NCI-H2227 (cell line): ENCODE results near the gene WDTC1.
"Not testable (repeated sequence)": the region's sequence is repeated elsewhere in the genome, so short reads cannot be mapped to it uniquely, and the experiment has no call there.

Source experiments
- DNase-seq: peaks from one replicate; lab custom pipeline; 2025; ENCODE audit not compliant: unreplicated experiment; lab: John Stamatoyannopoulos, UW

The WDTC1 gene

DNA sequence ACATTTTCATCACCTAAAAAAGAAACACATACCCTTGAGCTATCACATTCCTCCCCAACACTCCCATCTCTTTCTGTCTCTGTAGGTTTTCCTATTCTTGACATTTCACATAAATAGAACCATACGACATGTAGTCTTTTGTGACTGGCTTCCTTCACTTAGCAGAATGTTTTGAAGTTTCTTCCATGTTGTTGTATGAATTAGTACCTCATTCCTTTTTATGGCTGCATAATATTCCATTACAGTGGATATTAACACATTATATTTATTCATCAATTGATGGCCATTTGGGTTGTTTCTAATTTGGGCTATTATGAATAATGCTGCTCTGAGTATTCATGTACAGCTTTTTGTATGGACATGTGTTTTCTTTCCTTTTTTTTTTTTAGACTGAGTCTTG lies 11.8 kb downstream of the WDTC1 start:
- DNase-seq, result no peak

DNA sequence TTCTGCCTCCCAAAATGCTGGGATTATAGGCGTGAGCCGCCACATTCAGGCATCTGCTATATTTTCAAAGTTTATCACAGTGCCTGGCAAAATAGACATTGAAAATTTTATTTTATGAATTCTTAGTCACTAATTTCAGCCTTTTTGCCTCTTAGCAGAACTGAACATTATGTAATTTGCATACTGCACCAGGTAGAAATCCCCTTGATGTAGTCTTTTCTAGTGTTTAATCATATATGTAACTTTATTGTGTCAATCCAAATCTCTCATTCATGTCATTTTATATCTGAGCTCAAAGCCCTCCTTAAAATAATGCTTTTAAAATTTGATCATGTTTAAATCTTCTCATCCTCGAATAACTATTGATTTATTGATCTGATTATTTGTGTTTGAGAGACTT lies 19.2 kb downstream of the WDTC1 start:
- no peak for DNase-seq

DNA sequence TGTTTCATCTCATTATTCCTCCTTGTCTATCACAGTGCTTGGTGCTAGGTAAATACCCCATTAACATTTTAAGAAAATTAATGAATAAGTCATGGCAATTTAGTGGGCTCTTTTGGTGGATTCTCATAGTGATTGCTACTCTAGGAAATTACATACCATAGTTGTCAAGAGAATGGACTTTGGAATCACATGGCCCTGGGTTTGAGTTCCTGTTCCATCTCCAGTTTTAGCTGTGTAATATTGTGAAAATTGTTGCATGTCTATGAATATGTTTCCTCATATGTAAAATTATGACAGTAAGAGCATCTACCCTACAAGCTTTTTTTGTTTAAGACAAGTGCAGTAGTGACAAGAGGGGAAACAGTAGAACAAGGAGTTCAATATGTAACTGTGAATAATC lies 20.7 kb downstream of the WDTC1 start:
- no peak for DNase-seq

DNA sequence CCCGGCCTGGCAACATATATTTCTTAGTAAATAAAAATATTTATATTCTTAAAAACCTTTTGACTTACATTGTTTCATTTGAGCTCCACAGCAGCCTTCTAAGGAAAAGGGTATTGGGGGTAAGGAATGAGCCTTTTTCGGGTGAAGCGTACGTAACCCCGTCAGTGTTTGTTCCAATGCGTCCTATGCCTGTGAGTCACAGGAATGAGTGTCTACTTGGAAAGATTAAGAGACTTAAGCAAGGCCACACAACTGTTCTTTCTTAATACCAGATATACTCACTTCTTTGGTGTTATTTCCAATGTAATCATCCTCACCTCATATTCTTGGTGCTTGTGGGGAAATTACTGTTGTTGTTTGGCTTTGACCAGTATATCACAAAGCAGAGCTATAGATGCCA lies 22.7 kb downstream of the WDTC1 start:
- DNase-seq, result no peak

DNA sequence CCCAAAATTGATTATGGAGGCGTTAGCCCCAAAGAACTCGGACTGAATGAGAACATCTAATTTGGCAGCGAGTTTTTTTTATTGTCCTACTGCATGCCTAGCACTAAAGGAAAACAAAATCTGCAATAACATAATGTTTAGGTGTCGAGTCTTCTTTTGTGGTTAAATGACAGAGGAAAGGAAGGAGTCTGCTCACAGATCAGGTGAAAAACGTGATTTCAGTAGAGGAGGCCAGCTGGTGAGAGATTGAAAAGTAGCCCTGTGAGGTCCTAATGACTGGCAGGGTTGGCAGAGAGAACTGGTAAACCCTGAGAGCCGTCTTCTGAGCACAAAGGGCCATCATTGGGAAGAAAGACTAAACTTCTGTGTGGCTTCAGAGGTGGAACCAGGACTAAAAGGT lies 24.2 kb downstream of the WDTC1 start:
- DNase-seq, result no peak

DNA sequence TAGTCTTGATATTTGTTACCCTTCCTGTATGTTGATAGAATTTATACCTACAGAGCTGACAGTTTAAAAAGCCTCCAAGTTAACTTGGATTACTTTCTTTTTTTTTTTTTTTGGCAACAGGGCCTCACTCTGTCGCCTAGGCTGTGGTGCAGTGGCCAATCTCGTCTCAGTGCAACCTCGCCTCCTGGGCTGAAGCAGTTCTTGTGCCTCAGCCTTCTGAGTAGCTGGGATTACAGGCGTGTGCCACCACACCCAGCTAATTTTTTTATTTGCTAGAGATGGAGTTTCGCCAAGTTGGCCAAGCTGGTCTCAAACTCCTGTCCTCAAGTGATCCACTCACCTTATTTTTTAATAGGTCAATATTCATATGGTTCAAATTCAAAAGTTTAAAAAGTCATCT lies 32.7 kb downstream of the WDTC1 start:
- no peak for DNase-seq

DNA sequence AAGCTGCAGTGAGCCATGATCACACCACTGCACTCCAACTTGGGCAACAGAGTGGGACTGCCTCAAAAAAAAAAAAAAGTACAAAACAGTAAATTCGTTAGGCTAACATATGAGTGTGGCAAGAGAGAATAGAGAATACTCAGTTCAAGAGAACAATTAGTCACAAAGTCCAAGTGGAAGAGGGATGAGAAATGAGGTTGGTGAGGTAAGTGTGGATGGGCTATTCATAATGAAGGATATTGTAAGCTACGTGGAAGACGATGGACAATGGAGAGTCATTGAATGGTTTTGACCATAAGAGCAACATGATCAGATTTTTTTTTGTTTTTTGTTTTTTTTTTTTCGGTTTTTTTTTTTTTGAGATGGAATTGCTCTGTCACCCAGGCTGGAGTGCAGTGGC lies 34.8 kb downstream of the WDTC1 start:
- no peak for DNase-seq

DNA sequence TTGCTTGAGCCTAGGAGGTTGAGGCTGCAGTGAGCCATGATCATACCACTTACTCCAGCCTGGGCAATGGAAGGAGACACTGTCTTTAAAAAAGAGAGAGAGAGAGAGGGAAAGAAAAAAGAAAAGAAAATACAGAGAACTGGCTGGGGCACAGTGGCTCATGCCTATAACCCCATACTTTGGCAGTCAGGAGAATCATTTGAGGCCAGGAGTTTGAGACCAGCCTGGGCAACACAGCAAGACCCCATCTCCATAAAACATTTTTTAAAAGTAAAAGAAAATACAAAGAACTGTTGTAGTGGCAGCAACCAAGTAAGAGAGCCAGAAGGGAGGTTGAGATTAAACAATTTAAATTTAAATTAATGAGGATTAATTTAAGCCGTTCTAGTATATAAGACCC lies 39.8 kb downstream of the WDTC1 start:
- DNase-seq, result no peak

DNA sequence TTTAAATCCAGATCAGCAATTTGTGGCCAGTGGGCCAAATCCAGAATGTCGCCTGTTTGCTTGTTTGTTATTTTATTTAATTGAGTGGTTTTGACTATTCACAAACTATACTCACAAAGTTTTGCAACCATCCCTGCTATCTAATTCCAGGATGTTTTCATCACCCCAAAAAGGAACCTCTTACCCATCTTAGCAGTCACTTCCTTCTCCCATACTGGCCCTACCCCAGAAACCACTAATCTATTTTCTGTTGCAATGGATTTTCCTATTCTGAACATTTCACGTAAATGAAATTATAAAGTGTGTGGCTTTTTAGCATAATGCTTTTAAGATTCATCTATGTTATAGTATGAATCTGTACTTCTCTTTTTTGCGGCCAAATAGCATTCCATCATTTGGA lies 41.3 kb downstream of the WDTC1 start:
- no peak for DNase-seq

DNA sequence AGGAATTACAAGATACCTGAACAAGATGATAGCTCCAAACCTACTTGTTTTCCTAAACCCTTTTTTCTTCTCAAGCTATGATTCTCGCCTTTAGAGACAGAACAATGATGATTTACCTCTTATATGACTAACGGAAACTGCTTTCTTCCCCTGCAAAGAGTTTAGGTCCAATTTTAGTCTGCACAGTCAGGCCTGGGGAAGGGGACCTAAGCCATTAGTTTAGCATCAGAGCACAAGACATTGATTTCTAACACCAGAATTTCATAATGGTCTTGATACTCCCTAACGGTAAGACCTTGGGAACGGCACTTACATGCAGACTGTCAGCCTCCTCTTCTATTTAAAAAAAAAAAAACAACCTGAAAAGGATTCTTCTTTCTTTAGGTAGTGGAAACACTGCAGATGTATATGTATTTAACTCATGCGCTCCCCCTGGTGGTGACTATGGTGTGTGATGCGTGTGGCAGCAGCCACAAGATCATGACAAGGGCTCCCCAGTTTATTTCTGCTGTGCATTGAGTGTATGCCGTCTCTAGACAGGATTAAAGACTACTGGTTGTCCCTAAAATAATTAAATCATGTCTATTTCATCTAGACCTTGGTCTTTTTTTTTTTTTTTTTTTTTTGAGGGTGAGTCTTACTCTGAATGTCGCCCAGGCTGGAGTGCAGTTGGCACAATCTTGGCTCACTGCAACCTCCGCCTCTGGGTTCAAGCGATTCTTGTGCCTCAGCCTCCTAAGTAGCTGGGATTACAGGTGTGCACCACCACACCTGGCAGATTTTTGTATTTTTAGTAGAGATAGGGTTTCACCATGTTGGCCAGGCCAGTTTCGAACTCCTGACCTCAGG lies 50.2 kb downstream of the WDTC1 start:
- peak; percentile 89 for DNase-seq

DNA sequence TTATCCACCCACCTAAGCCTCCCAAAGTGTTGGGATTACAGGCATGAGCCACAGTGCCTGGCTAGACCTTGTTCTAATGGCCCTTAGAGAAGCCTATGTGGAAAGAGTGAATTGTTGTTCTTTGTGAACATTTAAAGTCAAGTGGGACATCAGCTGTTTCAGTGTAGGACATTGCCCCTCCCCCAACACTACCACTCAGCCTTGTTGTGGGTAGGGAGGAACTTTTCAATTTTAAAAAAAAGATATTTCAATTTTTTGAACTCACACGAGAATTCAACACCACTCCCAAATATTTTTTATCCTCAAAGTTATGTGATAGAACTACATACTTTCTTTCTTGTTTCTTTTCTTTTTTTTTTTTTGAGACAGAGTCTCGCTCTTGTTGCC lies 50.8 kb downstream of the WDTC1 start:
- no peak for DNase-seq

DNA sequence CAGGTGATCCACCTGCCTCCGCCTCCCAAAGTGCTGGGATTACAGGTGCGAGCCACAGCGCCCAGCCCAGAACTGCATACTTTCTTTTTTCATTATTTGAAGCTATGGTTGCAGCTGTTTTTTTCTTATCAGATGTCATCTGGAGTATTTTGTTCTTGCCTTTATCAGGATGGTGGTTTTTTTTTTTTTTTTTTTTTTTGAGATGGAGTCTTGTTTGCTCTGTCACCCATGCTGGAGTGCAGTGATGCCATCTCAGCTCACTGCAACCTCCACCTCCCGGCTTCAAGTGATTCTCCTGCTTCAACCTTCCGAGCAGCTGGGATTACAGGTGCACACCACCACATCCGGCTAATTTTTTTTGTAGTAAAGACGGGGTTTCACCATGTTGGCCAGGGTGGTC lies 51.4 kb downstream of the WDTC1 start:
- DNase-seq, result not testable (repeated sequence)

DNA sequence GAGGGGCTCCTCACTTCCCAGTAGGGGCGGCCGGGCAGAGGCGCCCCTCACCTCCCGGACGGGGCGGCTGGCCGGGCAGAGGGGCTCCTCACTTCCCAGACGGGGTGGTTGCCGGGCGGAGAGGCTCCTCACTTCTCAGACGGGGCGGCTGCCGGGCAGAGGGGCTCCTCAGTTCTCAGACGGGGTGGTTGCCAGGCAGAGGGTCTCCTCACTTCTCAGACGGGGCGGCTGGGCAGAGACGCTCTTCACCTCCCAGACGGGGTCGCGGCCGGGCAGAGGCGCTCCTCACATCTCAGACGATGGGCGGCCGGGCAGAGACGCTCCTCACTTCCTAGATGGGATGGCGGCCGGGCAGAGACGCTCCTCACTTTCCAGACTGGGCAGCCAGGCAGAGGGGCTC lies 54.7 kb downstream of the WDTC1 start:
- not testable (repeated sequence) for DNase-seq

DNA sequence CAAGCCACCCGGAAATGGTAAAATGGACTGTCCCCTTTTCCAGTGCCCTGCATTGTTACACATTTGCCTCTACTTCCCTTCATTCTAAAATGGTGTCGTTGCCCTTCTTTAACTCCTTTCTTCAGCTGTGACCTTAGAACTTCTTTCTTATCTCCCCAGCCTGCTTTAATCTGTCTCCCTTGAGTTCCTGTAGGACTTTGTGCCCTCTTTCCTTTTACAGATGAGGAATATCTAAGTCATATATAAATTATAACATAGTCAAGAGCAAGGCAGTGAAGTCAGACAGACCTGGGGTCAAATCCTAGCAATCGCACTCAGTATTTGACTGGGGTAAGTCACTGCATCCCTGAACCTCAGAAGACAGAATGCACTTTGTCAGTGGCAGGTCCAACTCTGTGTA lies 56.1 kb downstream of the WDTC1 start:
- DNase-seq, result no peak

DNA sequence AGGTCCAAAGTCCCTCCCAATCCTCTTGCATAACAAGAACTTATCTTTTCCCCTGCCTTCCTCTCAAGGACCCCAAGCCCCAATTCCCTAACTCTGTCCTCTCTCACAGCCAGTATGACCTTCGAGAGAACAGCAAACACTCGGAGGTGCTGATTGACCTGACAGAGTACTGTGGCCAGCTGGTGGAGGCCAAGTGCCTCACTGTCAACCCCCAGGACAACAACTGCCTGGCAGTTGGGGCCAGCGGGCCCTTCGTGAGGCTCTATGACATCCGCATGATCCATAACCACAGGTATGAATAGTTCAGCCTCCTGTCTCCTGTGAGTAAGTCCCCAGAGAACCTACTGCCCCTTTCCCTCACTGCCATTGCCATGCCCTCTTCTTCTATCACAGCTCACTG lies 57.7 kb downstream of the WDTC1 start:
- no peak for DNase-seq

DNA sequence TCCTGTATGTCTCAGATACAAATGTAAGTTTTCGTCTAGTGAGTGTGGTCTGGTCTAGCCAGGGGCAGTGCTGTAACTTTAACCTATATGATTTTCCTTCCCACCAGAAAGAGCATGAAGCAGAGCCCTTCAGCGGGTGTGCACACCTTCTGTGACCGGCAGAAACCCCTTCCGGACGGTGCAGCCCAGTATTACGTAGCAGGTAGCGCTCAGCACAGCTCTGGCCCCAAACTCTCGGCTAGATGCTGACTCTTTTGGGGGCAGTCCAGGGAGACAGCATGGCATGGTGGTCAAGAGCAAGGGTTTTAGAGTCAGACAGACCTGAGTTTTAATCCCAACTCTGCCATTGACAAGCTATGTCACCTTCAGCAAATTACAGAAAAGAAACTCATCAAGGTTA lies 59.5 kb downstream of the WDTC1 start:
- no peak for DNase-seq

DNA sequence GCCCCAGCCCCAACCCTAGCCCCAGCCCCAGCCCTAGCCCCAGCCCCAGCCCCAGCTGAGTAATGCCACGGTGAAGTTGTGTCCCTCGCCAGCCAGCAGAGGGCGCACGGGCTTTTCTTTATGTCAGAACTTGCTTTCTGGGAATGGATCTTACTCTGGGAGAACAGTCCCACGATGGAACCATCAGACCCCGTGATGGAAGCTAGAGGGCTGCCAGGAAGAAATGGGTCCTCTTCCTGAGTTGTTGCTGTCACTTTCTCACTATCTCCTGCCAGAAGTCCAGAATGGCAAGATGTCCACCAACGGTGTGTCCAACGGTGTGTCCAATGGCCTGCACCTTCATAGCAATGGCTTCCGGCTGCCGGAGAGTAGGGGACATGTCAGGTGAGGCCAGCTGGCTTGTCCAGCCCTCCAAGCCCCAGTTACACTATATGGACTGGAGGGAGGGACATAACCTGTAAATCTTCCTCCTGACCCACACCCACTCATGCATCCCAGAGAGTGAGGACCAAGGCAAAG lies 62.4 kb downstream of the WDTC1 start:
- peak; percentile 80 for DNase-seq

DNA sequence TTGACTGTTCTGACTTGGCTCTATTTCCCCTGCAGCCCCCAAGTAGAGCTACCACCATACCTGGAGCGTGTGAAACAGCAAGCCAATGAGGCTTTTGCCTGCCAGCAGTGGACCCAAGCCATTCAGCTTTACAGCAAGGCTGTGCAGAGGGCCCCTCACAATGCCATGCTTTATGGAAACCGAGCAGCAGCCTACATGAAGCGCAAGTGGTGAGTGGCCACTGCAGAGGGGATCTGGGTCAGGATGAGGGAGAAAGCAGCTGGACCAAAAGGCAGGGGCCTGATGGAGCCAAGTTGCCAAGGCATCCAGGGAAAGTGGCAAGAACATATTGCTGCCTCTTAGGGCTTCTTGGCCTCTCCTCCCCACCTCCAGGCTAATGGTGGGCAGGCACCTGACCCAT lies 63.5 kb downstream of the WDTC1 start:
- no peak for DNase-seq

DNA sequence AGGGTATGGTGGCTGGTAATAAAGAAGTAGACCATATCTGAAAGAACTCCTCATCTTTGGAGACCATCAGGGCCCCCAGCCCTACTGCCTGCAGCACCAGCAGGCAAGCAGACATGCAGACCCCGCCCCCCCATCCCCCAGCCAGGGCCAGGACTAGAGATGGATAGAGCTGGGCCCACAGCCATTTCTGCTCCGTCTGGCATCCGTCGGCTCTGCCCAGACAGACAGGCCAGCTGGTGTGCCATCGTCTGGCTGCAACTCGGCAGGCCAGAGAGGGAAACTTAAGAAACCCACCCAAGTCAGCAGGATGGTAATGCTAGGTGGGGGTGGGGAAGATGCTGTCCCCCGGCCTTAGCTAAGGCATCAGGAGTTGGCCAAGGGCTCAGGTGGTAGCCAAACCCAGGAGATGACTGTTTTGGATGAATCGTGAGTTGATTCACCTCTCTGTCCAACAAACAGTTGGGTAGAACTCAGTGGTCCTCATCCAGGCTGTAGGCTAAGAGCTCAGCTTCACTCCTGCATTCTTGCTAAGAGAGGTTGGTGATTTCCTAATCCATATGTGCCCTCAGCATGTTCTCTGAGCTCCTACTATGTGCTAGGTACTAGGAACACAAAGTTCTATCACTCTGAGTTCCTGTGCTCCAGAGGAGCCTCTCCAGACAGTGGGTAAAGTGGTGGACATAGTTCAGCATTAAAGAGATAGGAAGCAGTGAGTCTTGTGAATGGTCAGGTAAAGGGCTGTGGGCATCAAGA lies 64.4 kb downstream of the WDTC1 start:
- no peak for DNase-seq

DNA sequence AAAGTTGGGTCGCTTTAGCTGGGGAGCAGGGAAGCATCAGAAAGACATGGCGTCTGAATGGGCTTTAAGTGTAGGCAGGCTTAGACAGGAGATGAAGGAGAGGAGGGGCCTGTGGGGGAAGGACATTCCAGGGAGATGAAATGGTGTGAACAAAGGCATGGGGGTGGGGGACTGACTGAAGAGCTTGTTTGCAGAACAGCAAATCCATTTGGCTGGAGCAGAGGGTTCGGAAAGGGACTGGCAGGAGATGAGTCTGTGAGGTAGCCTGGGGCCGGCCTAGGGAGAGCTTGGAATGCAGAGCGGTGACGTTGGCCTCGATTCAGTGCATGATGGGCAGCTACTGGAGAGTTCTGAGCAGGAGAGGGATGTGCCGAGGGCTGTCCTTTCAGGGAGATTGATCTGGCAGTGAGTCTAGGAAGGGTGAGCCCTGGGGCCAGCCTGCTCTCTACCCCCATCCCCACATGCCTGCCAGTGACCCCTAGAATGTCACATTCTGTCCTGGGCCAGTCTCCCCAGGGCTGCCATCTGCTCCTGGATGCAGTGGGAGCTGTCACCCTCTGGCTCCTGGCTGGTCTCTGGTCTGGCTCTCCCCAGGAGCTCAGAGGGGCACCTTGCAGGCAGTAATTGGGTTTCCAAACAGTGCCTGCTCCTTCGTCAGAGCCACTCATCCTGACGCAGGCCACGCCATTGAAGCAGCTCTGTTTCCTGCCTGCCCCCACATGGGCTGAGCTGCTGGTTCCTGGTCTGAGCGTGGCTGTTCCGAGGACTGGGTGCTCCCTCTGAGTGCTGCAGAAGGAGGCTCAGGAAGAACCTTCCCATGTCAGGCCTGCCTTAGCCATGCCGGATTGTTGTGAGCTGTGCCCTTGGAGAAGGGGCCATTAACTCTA lies 65.2 kb downstream of the WDTC1 start:
- DNase-seq, result peak; percentile 55

DNA sequence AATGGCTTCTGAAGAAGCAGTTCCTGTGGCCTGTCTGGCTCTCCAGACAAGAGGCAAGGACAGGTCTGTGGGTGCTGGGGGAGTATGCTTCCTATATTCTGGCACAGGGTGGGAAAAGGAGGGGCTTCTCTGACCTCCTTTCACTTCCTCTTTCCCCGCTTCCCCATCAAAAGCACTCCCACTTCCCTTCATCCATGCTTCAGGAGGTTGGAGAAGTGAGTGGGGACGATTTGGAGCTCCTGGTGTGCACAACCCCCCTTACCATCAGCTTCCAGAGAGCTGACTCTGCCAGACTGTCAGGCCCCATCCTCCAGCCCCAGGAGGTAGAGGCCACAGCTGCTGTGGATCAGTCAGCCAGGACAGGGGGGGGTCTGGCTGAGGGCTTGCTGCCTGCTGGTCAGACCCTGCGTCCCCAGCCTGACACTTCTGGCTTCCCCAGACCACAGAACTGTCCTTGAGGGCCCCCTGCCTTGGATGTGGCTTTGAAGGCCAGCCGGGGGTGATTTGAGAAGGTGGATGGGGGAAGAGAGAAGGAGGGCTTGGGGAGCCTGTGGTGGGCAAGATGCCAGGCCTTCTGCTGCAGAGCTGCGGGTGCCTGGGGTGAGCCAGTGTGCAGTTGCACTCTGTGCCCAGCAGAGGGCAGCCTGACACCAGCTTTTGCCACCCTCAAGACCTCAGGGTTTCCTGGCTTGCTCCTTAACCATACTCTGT lies 66.1 kb downstream of the WDTC1 start:
- DNase-seq, result peak; percentile 87
